Measurements from ENCODE around the gene C22orf39. TPM values are rescaled to one million over a fixed set of nuclear protein-coding genes. Genes with fewer than 3 reads are reported as not detected.

The C22orf39 gene
- total RNA-seq, 1 experiment from 2014 or later = 26.5 TPM

DNA sequence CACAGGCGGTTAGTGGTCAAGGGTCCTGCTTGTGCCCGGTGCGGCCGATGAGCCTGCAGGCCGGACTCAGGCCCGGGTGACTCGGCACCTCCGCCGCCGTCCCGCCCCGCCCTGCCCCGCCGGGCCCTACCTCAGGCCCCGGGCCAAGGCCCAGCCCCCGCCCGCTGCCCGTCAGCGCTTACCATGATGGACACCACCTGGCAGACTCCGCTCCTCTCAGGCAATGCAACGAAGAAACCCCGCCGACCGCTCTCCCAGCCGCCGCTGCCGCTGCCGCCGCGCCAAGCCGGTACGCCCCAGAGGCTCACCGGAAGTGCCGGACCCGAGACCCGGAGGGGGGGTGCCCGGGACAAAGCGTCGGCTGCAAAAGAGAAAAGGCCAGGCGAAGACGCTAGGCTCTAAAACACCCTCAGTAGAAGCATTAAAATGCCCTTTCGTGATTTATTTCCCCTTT, 31.4 kb upstream of the C22orf39 start, which contains the start of gene UFD1:
TSS of gene UFD1 (minus strand) at position 293 of the 454 bp plus-strand sequence. CDS start at position 185, 108 bp downstream.
- peaks cover 23% of the 10 kb centered on the region for H3K4me1 Mint-ChIP-seq
- H3K36me3 Mint-ChIP-seq = peaks cover 13% of the 10 kb centered on the region
- peak within 1 kb of the TSS; percentile 99 for H3K27ac Mint-ChIP-seq
- ChIA-PET CTCF (interaction anchor here (0.6 to 2.9 kb wide), 12 partner anchors 76 to 335 kb away, joined by 3 to 18 read pairs (median 5); partner anchors contain the start of gene ESS2), POLR2A (interaction anchor here (0.7 to 1.0 kb wide), 4 partner anchors 32 to 183 kb away, joined by 3 to 4 read pairs (median 4); partner anchors contain the start of gene C22orf39)
- H3K9me3 Mint-ChIP-seq = no peaks in the 10 kb centered on the region
- H3K4me3 Mint-ChIP-seq = peak within 1 kb of the TSS; percentile 96
- ATAC-seq (peak; percentile 62), DNase-seq (ENCODE audit: low spot score) (peak; percentile 85)
- TF ChIP-seq GABPB1 (CRISPR knock-in tag; IDR thresholded peaks at IDR 0.05) (peak; percentile 74; the same call in 1 of the 2 replicates), CREM (CRISPR knock-in tag; IDR thresholded peaks at IDR 0.05) (peak; percentile 10; the same call in 1 of the 2 replicates)
- TF ChIP-seq, protein P1, sequence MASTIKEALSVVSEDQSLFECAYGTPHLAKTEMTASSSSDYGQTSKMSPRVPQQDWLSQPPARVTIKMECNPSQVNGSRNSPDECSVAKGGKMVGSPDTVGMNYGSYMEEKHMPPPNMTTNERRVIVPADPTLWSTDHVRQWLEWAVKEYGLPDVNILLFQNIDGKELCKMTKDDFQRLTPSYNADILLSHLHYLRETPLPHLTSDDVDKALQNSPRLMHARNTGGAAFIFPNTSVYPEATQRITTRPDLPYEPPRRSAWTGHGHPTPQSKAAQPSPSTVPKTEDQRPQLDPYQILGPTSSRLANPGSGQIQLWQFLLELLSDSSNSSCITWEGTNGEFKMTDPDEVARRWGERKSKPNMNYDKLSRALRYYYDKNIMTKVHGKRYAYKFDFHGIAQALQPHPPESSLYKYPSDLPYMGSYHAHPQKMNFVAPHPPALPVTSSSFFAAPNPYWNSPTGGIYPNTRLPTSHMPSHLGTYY (CRISPR knock-in tag; IDR thresholded peaks at IDR 0.05) = no peak
- TF ChIP-seq, protein P2, sequence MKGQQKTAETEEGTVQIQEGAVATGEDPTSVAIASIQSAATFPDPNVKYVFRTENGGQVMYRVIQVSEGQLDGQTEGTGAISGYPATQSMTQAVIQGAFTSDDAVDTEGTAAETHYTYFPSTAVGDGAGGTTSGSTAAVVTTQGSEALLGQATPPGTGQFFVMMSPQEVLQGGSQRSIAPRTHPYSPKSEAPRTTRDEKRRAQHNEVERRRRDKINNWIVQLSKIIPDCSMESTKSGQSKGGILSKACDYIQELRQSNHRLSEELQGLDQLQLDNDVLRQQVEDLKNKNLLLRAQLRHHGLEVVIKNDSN (CRISPR knock-in tag; IDR thresholded peaks at IDR 0.05) = no peak
- TF ChIP-seq, protein P3, sequence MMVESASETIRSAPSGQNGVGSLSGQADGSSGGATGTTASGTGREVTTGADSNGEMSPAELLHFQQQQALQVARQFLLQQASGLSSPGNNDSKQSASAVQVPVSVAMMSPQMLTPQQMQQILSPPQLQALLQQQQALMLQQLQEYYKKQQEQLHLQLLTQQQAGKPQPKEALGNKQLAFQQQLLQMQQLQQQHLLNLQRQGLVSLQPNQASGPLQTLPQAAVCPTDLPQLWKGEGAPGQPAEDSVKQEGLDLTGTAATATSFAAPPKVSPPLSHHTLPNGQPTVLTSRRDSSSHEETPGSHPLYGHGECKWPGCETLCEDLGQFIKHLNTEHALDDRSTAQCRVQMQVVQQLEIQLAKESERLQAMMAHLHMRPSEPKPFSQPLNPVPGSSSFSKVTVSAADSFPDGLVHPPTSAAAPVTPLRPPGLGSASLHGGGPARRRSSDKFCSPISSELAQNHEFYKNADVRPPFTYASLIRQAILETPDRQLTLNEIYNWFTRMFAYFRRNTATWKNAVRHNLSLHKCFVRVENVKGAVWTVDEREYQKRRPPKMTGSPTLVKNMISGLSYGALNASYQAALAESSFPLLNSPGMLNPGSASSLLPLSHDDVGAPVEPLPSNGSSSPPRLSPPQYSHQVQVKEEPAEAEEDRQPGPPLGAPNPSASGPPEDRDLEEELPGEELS (CRISPR knock-in tag; IDR thresholded peaks at IDR 0.05) = peak; percentile 55; the same call in 1 of the 2 replicates
- TF ChIP-seq, protein P4, sequence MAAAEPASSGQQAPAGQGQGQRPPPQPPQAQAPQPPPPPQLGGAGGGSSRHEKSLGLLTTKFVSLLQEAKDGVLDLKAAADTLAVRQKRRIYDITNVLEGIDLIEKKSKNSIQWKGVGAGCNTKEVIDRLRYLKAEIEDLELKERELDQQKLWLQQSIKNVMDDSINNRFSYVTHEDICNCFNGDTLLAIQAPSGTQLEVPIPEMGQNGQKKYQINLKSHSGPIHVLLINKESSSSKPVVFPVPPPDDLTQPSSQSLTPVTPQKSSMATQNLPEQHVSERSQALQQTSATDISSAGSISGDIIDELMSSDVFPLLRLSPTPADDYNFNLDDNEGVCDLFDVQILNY (CRISPR knock-in tag; IDR thresholded peaks at IDR 0.05) = peak; percentile 54; the same call in 1 of the 2 replicates
- no peaks in the 10 kb centered on the region for H3K27me3 Mint-ChIP-seq (ENCODE audit: low read depth)

DNA sequence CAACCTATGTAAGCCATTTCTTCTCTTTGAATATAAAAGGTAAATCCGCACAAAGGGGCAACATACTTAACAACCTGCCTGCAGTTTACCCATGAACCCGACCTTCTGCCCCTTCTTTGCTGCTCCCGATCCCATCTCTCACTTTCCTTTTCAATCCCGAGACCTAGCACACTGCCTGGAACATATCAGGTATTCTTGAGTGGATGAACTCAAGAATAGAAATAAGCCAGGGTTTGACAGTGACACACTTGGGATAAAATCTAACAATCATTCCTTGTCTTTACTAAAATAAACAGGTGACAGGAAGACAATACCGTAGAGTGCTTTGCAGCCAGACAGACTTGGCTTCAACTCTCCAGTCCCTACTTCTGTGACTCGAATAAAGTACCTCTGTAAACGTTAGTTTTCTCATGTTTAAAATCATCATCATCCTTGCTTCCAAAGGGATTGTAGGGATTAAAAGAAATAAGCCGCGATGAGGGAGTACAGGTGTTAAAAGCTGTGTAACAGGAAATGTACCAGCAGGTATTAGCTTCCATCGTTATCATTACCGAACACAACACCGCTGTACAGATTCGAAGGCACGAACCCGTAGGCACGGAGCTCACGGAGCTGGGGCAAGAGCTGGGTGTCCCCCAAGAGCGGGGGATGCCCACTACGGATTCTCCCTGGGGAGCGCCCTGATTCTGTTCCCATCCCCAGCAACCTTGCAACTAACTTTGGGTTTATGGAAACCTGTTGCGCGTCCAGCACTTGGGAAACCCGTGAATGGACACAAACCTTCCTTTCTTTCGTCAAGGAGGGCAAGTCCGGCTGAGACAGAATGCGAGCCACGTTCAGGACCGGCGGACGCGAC, 30.8 kb upstream of the C22orf39 start:
- ATAC-seq (no peak), DNase-seq (ENCODE audit: low spot score) (no peak)
- Mint-ChIP-seq H3K9me3 (no peaks in the 10 kb centered on the region), H3K36me3 (peaks cover 12% of the 10 kb centered on the region), H3K4me1 (peaks cover 23% of the 10 kb centered on the region), H3K4me3 (peak overlapping the region; percentile 96), H3K27me3 (ENCODE audit: low read depth) (no peaks in the 10 kb centered on the region), H3K27ac (peak overlapping the region; percentile 59; the same call in 1 of the 2 replicates)
- POLR2A ChIA-PET = no interaction called here
- CTCF ChIA-PET = interaction anchor here (0.7 to 2.4 kb wide), 3 partner anchors 152 to 334 kb away, joined by 3 to 6 read pairs (median 6); partner anchors contain the start of gene ESS2
- no peak for TF ChIP-seq NFYB (CRISPR knock-in tag; conservative IDR thresholded peaks at IDR 0.05; ENCODE audit: low read depth)
- TF ChIP-seq, protein P5, sequence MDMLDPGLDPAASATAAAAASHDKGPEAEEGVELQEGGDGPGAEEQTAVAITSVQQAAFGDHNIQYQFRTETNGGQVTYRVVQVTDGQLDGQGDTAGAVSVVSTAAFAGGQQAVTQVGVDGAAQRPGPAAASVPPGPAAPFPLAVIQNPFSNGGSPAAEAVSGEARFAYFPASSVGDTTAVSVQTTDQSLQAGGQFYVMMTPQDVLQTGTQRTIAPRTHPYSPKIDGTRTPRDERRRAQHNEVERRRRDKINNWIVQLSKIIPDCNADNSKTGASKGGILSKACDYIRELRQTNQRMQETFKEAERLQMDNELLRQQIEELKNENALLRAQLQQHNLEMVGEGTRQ (CRISPR knock-in tag; IDR thresholded peaks at IDR 0.05) = no peak
- no peak for TF ChIP-seq NFATC4 (CRISPR knock-in tag; IDR thresholded peaks at IDR 0.05)
- TF ChIP-seq NR2C2 (CRISPR knock-in tag; IDR thresholded peaks at IDR 0.05) = no peak
- TF ChIP-seq GTF2I (CRISPR knock-in tag; conservative IDR thresholded peaks at IDR 0.05) = no peak
- no peak for TF ChIP-seq ATF1 (CRISPR knock-in tag; IDR thresholded peaks at IDR 0.05)
- TF ChIP-seq FOXJ3 (CRISPR knock-in tag; IDR thresholded peaks at IDR 0.05; ENCODE audit: borderline replicate concordance) = no peak
- TF ChIP-seq JUN (CRISPR knock-in tag; IDR thresholded peaks at IDR 0.05) = no peak
- no peak for TF ChIP-seq MYBL2 (CRISPR knock-in tag; IDR thresholded peaks at IDR 0.05)
- TF ChIP-seq, protein P6, sequence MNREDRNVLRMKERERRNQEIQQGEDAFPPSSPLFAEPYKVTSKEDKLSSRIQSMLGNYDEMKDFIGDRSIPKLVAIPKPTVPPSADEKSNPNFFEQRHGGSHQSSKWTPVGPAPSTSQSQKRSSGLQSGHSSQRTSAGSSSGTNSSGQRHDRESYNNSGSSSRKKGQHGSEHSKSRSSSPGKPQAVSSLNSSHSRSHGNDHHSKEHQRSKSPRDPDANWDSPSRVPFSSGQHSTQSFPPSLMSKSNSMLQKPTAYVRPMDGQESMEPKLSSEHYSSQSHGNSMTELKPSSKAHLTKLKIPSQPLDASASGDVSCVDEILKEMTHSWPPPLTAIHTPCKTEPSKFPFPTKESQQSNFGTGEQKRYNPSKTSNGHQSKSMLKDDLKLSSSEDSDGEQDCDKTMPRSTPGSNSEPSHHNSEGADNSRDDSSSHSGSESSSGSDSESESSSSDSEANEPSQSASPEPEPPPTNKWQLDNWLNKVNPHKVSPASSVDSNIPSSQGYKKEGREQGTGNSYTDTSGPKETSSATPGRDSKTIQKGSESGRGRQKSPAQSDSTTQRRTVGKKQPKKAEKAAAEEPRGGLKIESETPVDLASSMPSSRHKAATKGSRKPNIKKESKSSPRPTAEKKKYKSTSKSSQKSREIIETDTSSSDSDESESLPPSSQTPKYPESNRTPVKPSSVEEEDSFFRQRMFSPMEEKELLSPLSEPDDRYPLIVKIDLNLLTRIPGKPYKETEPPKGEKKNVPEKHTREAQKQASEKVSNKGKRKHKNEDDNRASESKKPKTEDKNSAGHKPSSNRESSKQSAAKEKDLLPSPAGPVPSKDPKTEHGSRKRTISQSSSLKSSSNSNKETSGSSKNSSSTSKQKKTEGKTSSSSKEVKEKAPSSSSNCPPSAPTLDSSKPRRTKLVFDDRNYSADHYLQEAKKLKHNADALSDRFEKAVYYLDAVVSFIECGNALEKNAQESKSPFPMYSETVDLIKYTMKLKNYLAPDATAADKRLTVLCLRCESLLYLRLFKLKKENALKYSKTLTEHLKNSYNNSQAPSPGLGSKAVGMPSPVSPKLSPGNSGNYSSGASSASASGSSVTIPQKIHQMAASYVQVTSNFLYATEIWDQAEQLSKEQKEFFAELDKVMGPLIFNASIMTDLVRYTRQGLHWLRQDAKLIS (CRISPR knock-in tag; IDR thresholded peaks at IDR 0.05; ENCODE audit: borderline replicate concordance) = no peak
- TF ChIP-seq TP53 (CRISPR knock-in tag; IDR thresholded peaks at IDR 0.05) = no peak
- TF ChIP-seq FOXK1 (CRISPR knock-in tag; IDR thresholded peaks at IDR 0.05) = no peak
- TF ChIP-seq RELA (CRISPR knock-in tag; IDR thresholded peaks at IDR 0.05; ENCODE audit: borderline replicate concordance) = no peak
- TF ChIP-seq, protein P3 (CRISPR knock-in tag; IDR thresholded peaks at IDR 0.05) = no peak
